Activated naive CD4-positive, alpha-beta T cell treated with anti-CD3 and anti-CD28 coated beads, Interleukin-2, amount 50 U/mL, for 24 hours (primary cell): ENCODE results near the gene GAB1.
"Not testable (repeated sequence)": the region's sequence is repeated elsewhere in the genome, so short reads cannot be mapped to it uniquely, and the experiment has no call there.

Experiments used
- H3K27ac Mint-ChIP-seq: one replicate; pipeline ENCODE4 v1.8.0; 2021; ENCODE audit warnings: mild to moderate bottlenecking, mixed read lengths
- H3K27me3 Mint-ChIP-seq: one replicate; pipeline ENCODE4 v1.8.0; 2021; ENCODE audit warnings: mixed read lengths
- H3K36me3 Mint-ChIP-seq: one replicate; pipeline ENCODE4 v1.8.0; 2021; ENCODE audit warnings: mixed read lengths
- H3K4me1 Mint-ChIP-seq: one replicate; pipeline ENCODE4 v1.8.0; 2021; ENCODE audit warnings: mixed read lengths
- H3K4me3 Mint-ChIP-seq: one replicate; pipeline ENCODE4 v1.8.0; 2021; ENCODE audit warnings: mild to moderate bottlenecking, mixed read lengths
- H3K9me3 Mint-ChIP-seq: one replicate; pipeline ENCODE4 v1.8.0; 2021; ENCODE audit warnings: mixed read lengths

Gene GAB1

DNA sequence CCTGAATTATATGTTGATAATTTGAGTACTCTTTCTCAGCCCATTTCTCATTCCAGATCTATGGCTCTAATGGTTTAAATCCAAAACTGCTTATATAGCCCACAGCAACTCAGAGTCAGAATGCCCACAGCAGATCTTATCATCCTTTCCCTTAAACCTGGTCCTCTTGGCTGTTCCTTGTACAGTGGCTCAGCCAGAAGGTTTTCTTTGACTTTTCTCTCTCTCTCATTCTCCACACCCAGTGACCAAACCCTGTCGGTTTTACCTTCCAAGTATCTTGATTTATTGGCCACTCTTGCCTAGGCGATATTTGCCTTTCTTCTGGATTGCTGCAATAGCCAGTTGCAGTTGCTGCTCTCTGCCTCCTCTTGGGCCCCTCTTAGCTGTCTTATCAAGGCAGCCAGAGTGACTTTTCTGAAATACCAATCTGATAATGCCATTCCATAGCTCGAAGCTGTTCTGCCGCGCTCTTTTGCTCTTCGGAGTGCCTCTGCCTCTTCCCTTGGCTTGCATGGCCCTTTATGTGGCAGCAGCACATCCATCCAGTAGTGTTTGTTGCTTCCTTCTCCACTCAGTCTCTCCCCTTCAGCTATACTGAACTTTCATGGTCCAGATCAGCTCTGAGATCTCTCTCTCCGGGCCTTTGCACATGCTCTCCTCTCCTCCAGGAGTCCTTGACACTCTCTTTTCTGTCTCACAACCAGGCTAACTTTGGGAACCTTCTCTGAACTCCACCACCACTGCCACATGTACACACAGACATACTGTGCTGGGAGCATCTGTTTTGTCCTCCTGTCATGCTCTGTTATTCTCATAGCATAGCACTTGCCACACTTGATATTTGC, 11.8 kb downstream of the GAB1 start:
- no peaks in the 10 kb centered on the region for H3K9me3 Mint-ChIP-seq
- H3K4me3 Mint-ChIP-seq, result no peak overlapping the region
- H3K4me1 Mint-ChIP-seq, result no peaks in the 10 kb centered on the region
- no peak overlapping the region for H3K27ac Mint-ChIP-seq
- H3K36me3 Mint-ChIP-seq, result no peaks in the 10 kb centered on the region
- peaks cover 5% of the 10 kb centered on the region for H3K27me3 Mint-ChIP-seq

DNA sequence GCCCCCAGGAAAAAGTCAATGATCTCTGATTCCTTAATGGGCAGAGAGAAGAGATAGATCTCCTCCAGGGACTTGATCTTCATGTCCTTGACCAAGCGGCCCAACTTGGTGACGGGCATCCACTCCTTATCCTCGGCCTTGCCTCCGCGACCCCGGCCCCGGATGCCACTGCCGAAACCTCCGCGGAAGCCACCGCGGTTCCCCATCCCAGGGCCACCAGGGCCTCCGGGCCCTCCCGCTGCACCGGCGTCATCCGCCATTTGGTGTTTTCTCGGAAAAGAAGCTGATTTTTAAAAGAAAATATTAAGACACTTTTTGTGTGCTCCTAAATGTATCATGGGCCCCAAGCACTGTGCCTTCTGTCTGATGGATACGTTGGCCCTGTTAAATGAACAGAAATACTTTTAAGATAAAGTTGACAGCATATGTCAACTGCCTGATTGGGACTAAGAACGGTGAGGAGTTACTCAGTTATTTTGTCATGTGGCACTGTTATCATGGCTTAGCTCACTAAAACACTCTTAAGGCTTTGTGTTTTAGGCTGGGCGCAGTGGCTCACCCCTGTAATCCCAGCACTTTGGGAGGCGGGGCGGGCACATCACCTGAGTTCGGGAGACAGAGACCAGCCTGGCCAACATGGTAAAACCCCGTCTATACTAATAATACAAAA, 13.3 kb downstream of the GAB1 start:
- H3K27me3 Mint-ChIP-seq, H3K4me3 Mint-ChIP-seq, H3K9me3 Mint-ChIP-seq, H3K4me1 Mint-ChIP-seq, H3K27ac Mint-ChIP-seq, H3K36me3 Mint-ChIP-seq: not testable (repeated sequence)

DNA sequence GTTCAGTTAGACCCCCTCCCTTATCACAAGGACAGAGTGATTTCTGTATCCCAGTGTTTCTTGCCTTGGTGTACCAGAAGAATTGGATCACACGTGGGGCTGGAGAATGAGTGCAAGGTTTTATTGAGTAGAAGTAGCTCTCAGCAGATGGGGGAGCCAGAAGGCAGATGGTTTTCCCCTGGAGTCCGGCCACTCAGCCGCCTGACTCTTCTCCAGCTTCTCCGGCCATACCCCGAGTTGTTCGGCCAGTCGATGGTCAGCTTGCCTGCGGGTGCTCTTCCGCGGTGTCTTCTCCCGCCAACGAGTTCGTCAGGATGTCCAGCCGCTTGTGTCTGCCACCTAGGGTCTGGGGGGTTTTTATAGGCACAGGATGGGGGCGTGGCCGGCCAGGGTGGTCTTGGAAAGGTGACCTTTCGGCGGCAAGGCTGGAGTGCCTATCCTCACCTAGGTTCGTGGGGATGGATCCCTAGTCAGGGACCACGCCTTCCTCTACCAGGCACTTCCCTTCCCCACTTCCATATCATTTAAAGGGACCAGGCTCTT, 14.5 kb downstream of the GAB1 start:
- Mint-ChIP-seq H3K4me3 (no peak overlapping the region), H3K27ac (no peak overlapping the region), H3K4me1 (no peaks in the 10 kb centered on the region), H3K9me3 (no peaks in the 10 kb centered on the region), H3K27me3 (peaks cover 3% of the 10 kb centered on the region), H3K36me3 (no peaks in the 10 kb centered on the region)

GRCh38 chr4:143351774-143352451, 15.2 kb downstream of the GAB1 start:
- Mint-ChIP-seq H3K4me1 (no peaks in the 10 kb centered on the region), H3K4me3 (no peak overlapping the region), H3K9me3 (no peaks in the 10 kb centered on the region), H3K27me3 (peaks cover 3% of the 10 kb centered on the region), H3K27ac (no peak overlapping the region), H3K36me3 (no peaks in the 10 kb centered on the region)

- Mint-ChIP-seq H3K9me3 (no peaks in the 10 kb centered on the region), H3K4me1 (peaks cover 4% of the 10 kb centered on the region), H3K27ac (no peak overlapping the region), H3K4me3 (no peak overlapping the region), H3K36me3 (no peaks in the 10 kb centered on the region), H3K27me3 (peaks cover 3% of the 10 kb centered on the region)
These were observed 16.0 kb downstream of the GAB1 start for GRCh38 chr4:143352720-143353119.

- H3K36me3 Mint-ChIP-seq, result no peaks in the 10 kb centered on the region
- peaks cover 2% of the 10 kb centered on the region for H3K27me3 Mint-ChIP-seq
- H3K4me1 Mint-ChIP-seq, result peaks cover 8% of the 10 kb centered on the region
- no peaks in the 10 kb centered on the region for H3K9me3 Mint-ChIP-seq
- no peak overlapping the region for H3K4me3 Mint-ChIP-seq
- no peak overlapping the region for H3K27ac Mint-ChIP-seq
These were observed 17.1 kb downstream of the GAB1 start for GRCh38 chr4:143353797-143354196.

DNA sequence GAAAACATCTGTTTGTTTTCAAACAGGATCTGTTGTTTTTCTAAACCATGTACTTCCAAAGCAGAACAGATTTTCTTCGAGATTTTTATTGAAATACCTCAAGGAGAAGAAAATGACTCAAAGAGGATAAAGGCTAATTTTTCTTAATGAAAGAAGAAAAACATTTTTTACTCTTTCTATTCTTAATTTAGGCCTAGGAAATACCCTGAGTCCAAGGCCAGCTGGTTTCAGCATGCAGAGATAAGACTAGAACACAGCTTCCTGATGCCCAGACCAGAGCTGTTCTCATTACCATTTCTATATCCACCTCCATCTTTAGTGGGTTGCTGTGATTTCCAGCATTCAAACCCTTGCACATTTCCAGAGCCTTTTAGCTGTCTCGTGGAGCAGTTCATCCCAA, 18.3 kb downstream of the GAB1 start:
- Mint-ChIP-seq H3K4me3 (no peak overlapping the region), H3K36me3 (no peaks in the 10 kb centered on the region), H3K27ac (no peak overlapping the region), H3K4me1 (peaks cover 20% of the 10 kb centered on the region), H3K27me3 (peaks cover 2% of the 10 kb centered on the region), H3K9me3 (no peaks in the 10 kb centered on the region)

- Mint-ChIP-seq H3K4me1 (peaks cover 23% of the 10 kb centered on the region), H3K4me3 (no peak overlapping the region), H3K27me3 (peaks cover 2% of the 10 kb centered on the region), H3K36me3 (no peaks in the 10 kb centered on the region), H3K27ac (no peak overlapping the region), H3K9me3 (no peaks in the 10 kb centered on the region)
These were observed 19.0 kb downstream of the GAB1 start for GRCh38 chr4:143355540-143356217.

GRCh38 chr4:143356493-143356892, 19.8 kb downstream of the GAB1 start:
- H3K36me3 Mint-ChIP-seq, result no peaks in the 10 kb centered on the region
- no peak overlapping the region for H3K27ac Mint-ChIP-seq
- peaks cover 26% of the 10 kb centered on the region for H3K4me1 Mint-ChIP-seq
- H3K27me3 Mint-ChIP-seq, result peaks cover 2% of the 10 kb centered on the region
- no peaks in the 10 kb centered on the region for H3K9me3 Mint-ChIP-seq
- no peak overlapping the region for H3K4me3 Mint-ChIP-seq

- H3K9me3 Mint-ChIP-seq, result no peaks in the 10 kb centered on the region
- H3K27me3 Mint-ChIP-seq, result peaks cover 3% of the 10 kb centered on the region
- no peak overlapping the region for H3K4me3 Mint-ChIP-seq
These were observed 20.6 kb downstream of the GAB1 start for GRCh38 chr4:143357161-143357845.

GRCh38 chr4:143358419-143358818, 21.7 kb downstream of the GAB1 start:
- no peaks in the 10 kb centered on the region for H3K36me3 Mint-ChIP-seq
- peaks cover 3% of the 10 kb centered on the region for H3K27me3 Mint-ChIP-seq
- H3K27ac Mint-ChIP-seq, result no peak overlapping the region
- H3K9me3 Mint-ChIP-seq, result no peaks in the 10 kb centered on the region
- no peak overlapping the region for H3K4me3 Mint-ChIP-seq
- peaks cover 26% of the 10 kb centered on the region for H3K4me1 Mint-ChIP-seq

More at GRCh38 chr4:143357161-143357845, 20.6 kb downstream of the GAB1 start:
- Mint-ChIP-seq H3K4me1 (peaks cover 26% of the 10 kb centered on the region), H3K36me3 (no peaks in the 10 kb centered on the region), H3K27ac (no peak overlapping the region)

- Mint-ChIP-seq H3K27ac (peak overlapping the region; percentile 61), H3K4me1 (peaks cover 26% of the 10 kb centered on the region)
These were observed 22.4 kb downstream of the GAB1 start for GRCh38 chr4:143358923-143359643.

GRCh38 chr4:143359644-143360193, 23.0 kb downstream of the GAB1 start:
- Mint-ChIP-seq H3K27me3 (peaks cover 1% of the 10 kb centered on the region), H3K9me3 (no peaks in the 10 kb centered on the region), H3K4me3 (peak overlapping the region; percentile 62), H3K27ac (peak overlapping the region; percentile 61), H3K36me3 (peaks cover 3% of the 10 kb centered on the region), H3K4me1 (peaks cover 26% of the 10 kb centered on the region)

More at GRCh38 chr4:143358923-143359643, 22.4 kb downstream of the GAB1 start:
- H3K36me3 Mint-ChIP-seq, result peaks cover under 1% of the 10 kb centered on the region
- peak overlapping the region; percentile 62 for H3K4me3 Mint-ChIP-seq
- H3K27me3 Mint-ChIP-seq, result peaks cover 3% of the 10 kb centered on the region
- H3K9me3 Mint-ChIP-seq, result no peaks in the 10 kb centered on the region
